Measurements from ENCODE around the gene LOXL1. TPM values are rescaled to one million over a fixed set of nuclear protein-coding genes. Genes with fewer than 3 reads are reported as not detected.

The LOXL1 gene
- total and polyA plus RNA-seq, 4 experiments from 2014 or later: 1.6 to 13.1 (median 4.2) TPM

- no peak for DNase-seq
- peak overlapping the region in 2 of 7 donors; percentile 35 to 38 for H3K27ac Mint-ChIP-seq
- Histone ChIP-seq H3K27ac (ENCODE audit: low read depth, low read length) (no peak overlapping the region), H3K4me3 (ENCODE audit: low read length in 2 of 2) (no peak overlapping the region), H3K27me3 (ENCODE audit: insufficient read depth, low read length) (no peaks in the 10 kb centered on the region), H3K9me3 (ENCODE audit: control insufficient read depth in 1 of 2, low read length in 2 of 2) (no peaks in the 10 kb centered on the region), H3K4me1 (ENCODE audit: insufficient read depth, low read length) (peaks cover 5% of the 10 kb centered on the region), H3K36me3 (ENCODE audit: insufficient read depth, low read length) (no peaks in the 10 kb centered on the region)
- H3K4me3 Mint-ChIP-seq: no peak overlapping the region
- POLR2A ChIA-PET (ENCODE audit: partially characterized antibody): no interaction called here
- peaks cover 4 to 30% (median 7%) of the 10 kb centered on the region in 4 donors for H3K4me1 Mint-ChIP-seq
- CTCF ChIA-PET (ENCODE audit: partially characterized antibody): interaction anchor here (0.6 to 3.5 kb wide), 13 partner anchors 9 to 100 kb away, joined by 3 to 58 read pairs (median 3); no protein-coding TSS in a partner anchor
- peaks cover 0 to 3% of the 10 kb centered on the region in 2 donors for H3K36me3 Mint-ChIP-seq
- no peaks in the 10 kb centered on the region for H3K27me3 Mint-ChIP-seq
- intact Hi-C loops (cut with micrococcal nuclease): no loop called here
- H3K9me3 Mint-ChIP-seq: no peaks in the 10 kb centered on the region
Measured at GRCh38 chr15:73948982-73949381, 22.7 kb downstream of the LOXL1 start.

- Histone ChIP-seq H3K4me3 (ENCODE audit: low read length in 2 of 2) (no peak overlapping the region), H3K36me3 (ENCODE audit: insufficient read depth, low read length) (no peaks in the 10 kb centered on the region), H3K27ac (ENCODE audit: low read depth, low read length) (no peak overlapping the region), H3K9me3 (ENCODE audit: control insufficient read depth in 1 of 2, low read length in 2 of 2) (no peaks in the 10 kb centered on the region), H3K4me1 (ENCODE audit: insufficient read depth, low read length) (peaks cover 5% of the 10 kb centered on the region), H3K27me3 (ENCODE audit: insufficient read depth, low read length) (no peaks in the 10 kb centered on the region)
- POLR2A ChIA-PET (ENCODE audit: partially characterized antibody): no interaction called here
- no peak for DNase-seq
- Mint-ChIP-seq H3K4me3 (no peak overlapping the region), H3K27me3 (no peaks in the 10 kb centered on the region), H3K9me3 (no peaks in the 10 kb centered on the region), H3K4me1 (peaks cover 4 to 30% (median 6%) of the 10 kb centered on the region in 4 donors), H3K36me3 (peaks cover 0 to 3% of the 10 kb centered on the region in 2 donors), H3K27ac (no peak overlapping the region)
- intact Hi-C loops (cut with micrococcal nuclease): no loop called here
- CTCF ChIA-PET (ENCODE audit: partially characterized antibody): interaction anchor here (1.0 to 3.5 kb wide), 9 partner anchors 11 to 76 kb away, joined by 3 to 58 read pairs (median 9); no protein-coding TSS in a partner anchor
Measured at GRCh38 chr15:73949496-73949895, 23.2 kb downstream of the LOXL1 start.

- CTCF ChIA-PET (ENCODE audit: partially characterized antibody): interaction anchor here (0.9 to 4.1 kb wide), 17 partner anchors 10 to 372 kb away, joined by 3 to 168 read pairs (median 9); partner anchors contain the start of genes PML and STOML1
- H3K4me1 Mint-ChIP-seq: peaks cover 4 to 24% (median 6%) of the 10 kb centered on the region in 4 donors
- peaks cover 0 to 3% of the 10 kb centered on the region in 2 donors for H3K36me3 Mint-ChIP-seq
Measured at GRCh38 chr15:73950479-73950830, 24.2 kb downstream of the LOXL1 start.

GRCh38 chr15:73950831-73951561, 24.7 kb downstream of the LOXL1 start:
- Histone ChIP-seq H3K27me3 (ENCODE audit: insufficient read depth, low read length) (no peaks in the 10 kb centered on the region), H3K4me1 (ENCODE audit: insufficient read depth, low read length) (peaks cover 5% of the 10 kb centered on the region), H3K9me3 (ENCODE audit: control insufficient read depth in 1 of 2, low read length in 2 of 2) (no peaks in the 10 kb centered on the region), H3K27ac (ENCODE audit: low read depth, low read length) (peak overlapping the region; percentile 5), H3K4me3 (ENCODE audit: low read length in 2 of 2) (no peak overlapping the region), H3K36me3 (ENCODE audit: insufficient read depth, low read length) (no peaks in the 10 kb centered on the region)
- peak overlapping the region in 2 of 8 donors; percentile 39 to 59 for H3K4me3 Mint-ChIP-seq
- intact Hi-C loops (cut with micrococcal nuclease): loop anchor here (1.0 kb wide), 2 partner anchors 13 to 371 kb away; no protein-coding TSS in a partner anchor
- H3K36me3 Mint-ChIP-seq: peaks cover 0 to 3% of the 10 kb centered on the region in 2 donors
- H3K9me3 Mint-ChIP-seq: no peaks in the 10 kb centered on the region
- peaks cover 3 to 22% (median 6%) of the 10 kb centered on the region in 4 donors for H3K4me1 Mint-ChIP-seq
- ChIA-PET POLR2A (ENCODE audit: partially characterized antibody) (interaction anchor here (1.0 to 1.9 kb wide), 6 partner anchors 9 to 53 kb away, joined by 4 to 17 read pairs (median 6); no protein-coding TSS in a partner anchor), CTCF (ENCODE audit: partially characterized antibody) (interaction anchor here (0.9 to 4.1 kb wide), 17 partner anchors 9 to 371 kb away, joined by 3 to 168 read pairs (median 4); partner anchors contain the start of genes PML and STOML1)
- peak overlapping the region; percentile 19 to 97 (median 94) for H3K27ac Mint-ChIP-seq
- no peaks in the 10 kb centered on the region for H3K27me3 Mint-ChIP-seq
- peak; percentile 63 to 66 (median 64) for DNase-seq

More at GRCh38 chr15:73950479-73950830, 24.2 kb downstream of the LOXL1 start:
- DNase-seq: no peak
- Histone ChIP-seq H3K27me3 (ENCODE audit: insufficient read depth, low read length) (no peaks in the 10 kb centered on the region), H3K4me3 (ENCODE audit: low read length in 2 of 2) (no peak overlapping the region), H3K36me3 (ENCODE audit: insufficient read depth, low read length) (no peaks in the 10 kb centered on the region), H3K4me1 (ENCODE audit: insufficient read depth, low read length) (peaks cover 5% of the 10 kb centered on the region), H3K27ac (ENCODE audit: low read depth, low read length) (no peak overlapping the region), H3K9me3 (ENCODE audit: control insufficient read depth in 1 of 2, low read length in 2 of 2) (no peaks in the 10 kb centered on the region)
- H3K27ac Mint-ChIP-seq: peak overlapping the region in 5 of 7 donors; percentile 19 to 92 (median 54)
- intact Hi-C loops (cut with micrococcal nuclease): no loop called here
- H3K27me3 Mint-ChIP-seq: no peaks in the 10 kb centered on the region
- no peaks in the 10 kb centered on the region for H3K9me3 Mint-ChIP-seq
- peak overlapping the region in 1 of 8 donors; percentile 35 for H3K4me3 Mint-ChIP-seq
- POLR2A ChIA-PET (ENCODE audit: partially characterized antibody): interaction anchor here (1.0 to 1.9 kb wide), 6 partner anchors 10 to 54 kb away, joined by 4 to 17 read pairs (median 6); no protein-coding TSS in a partner anchor

- intact Hi-C loops (cut with micrococcal nuclease): loop anchor here (1.0 kb wide), 2 partner anchors 13 to 371 kb away; no protein-coding TSS in a partner anchor
- Histone ChIP-seq H3K36me3 (ENCODE audit: insufficient read depth, low read length) (no peaks in the 10 kb centered on the region), H3K4me3 (ENCODE audit: low read length in 2 of 2) (no peak overlapping the region), H3K27ac (ENCODE audit: low read depth, low read length) (peak overlapping the region; percentile 5), H3K9me3 (ENCODE audit: control insufficient read depth in 1 of 2, low read length in 2 of 2) (no peaks in the 10 kb centered on the region), H3K4me1 (ENCODE audit: insufficient read depth, low read length) (peaks cover 5% of the 10 kb centered on the region), H3K27me3 (ENCODE audit: insufficient read depth, low read length) (no peaks in the 10 kb centered on the region)
- no peaks in the 10 kb centered on the region for H3K9me3 Mint-ChIP-seq
- H3K27ac Mint-ChIP-seq: peak overlapping the region in 4 of 7 donors; percentile 92 to 97 (median 94)
- ChIA-PET CTCF (ENCODE audit: partially characterized antibody) (interaction anchor here (0.9 to 4.1 kb wide), 17 partner anchors 9 to 371 kb away, joined by 3 to 168 read pairs (median 4); partner anchors contain the start of genes PML and STOML1), POLR2A (ENCODE audit: partially characterized antibody) (interaction anchor here (1.0 to 1.9 kb wide), 7 partner anchors 9 to 53 kb away, joined by 3 to 17 read pairs (median 6); no protein-coding TSS in a partner anchor)
- no peak for DNase-seq
- H3K27me3 Mint-ChIP-seq: no peaks in the 10 kb centered on the region
- H3K4me1 Mint-ChIP-seq: peaks cover 2 to 18% (median 6%) of the 10 kb centered on the region in 4 donors
- H3K36me3 Mint-ChIP-seq: peaks cover 0 to 3% of the 10 kb centered on the region in 2 donors
- no peak overlapping the region for H3K4me3 Mint-ChIP-seq
Measured at GRCh38 chr15:73951601-73952000, 25.3 kb downstream of the LOXL1 start.

- Mint-ChIP-seq H3K36me3 (peaks cover 0 to 3% of the 10 kb centered on the region in 2 donors), H3K27ac (peak overlapping the region in 2 of 7 donors; percentile 25 to 60), H3K27me3 (no peaks in the 10 kb centered on the region), H3K4me3 (no peak overlapping the region), H3K4me1 (peaks cover 4 to 21% (median 11%) of the 10 kb centered on the region in 4 donors), H3K9me3 (no peaks in the 10 kb centered on the region)
- no peak for DNase-seq
- Histone ChIP-seq H3K27ac (ENCODE audit: low read depth, low read length) (no peak overlapping the region), H3K4me1 (ENCODE audit: insufficient read depth, low read length) (peaks cover 5% of the 10 kb centered on the region), H3K27me3 (ENCODE audit: insufficient read depth, low read length) (no peaks in the 10 kb centered on the region), H3K4me3 (ENCODE audit: low read length in 2 of 2) (no peak overlapping the region), H3K9me3 (ENCODE audit: control insufficient read depth in 1 of 2, low read length in 2 of 2) (no peaks in the 10 kb centered on the region), H3K36me3 (ENCODE audit: insufficient read depth, low read length) (no peaks in the 10 kb centered on the region)
- POLR2A ChIA-PET (ENCODE audit: partially characterized antibody): interaction anchor here (1.4 to 1.9 kb wide), 5 partner anchors 8 to 25 kb away, joined by 3 to 17 read pairs (median 6); no protein-coding TSS in a partner anchor
- CTCF ChIA-PET (ENCODE audit: partially characterized antibody): interaction anchor here (0.7 to 4.1 kb wide), 12 partner anchors 8 to 96 kb away, joined by 3 to 168 read pairs (median 10); partner anchors contain the start of gene PML
- intact Hi-C loops (cut with micrococcal nuclease): no loop called here
Measured at GRCh38 chr15:73952171-73952912, 26.1 kb downstream of the LOXL1 start.

All from CD4-positive, alpha-beta memory T cell (primary cell).